Measurements from ENCODE around the gene SH2D5.

The SH2D5 gene

DNA sequence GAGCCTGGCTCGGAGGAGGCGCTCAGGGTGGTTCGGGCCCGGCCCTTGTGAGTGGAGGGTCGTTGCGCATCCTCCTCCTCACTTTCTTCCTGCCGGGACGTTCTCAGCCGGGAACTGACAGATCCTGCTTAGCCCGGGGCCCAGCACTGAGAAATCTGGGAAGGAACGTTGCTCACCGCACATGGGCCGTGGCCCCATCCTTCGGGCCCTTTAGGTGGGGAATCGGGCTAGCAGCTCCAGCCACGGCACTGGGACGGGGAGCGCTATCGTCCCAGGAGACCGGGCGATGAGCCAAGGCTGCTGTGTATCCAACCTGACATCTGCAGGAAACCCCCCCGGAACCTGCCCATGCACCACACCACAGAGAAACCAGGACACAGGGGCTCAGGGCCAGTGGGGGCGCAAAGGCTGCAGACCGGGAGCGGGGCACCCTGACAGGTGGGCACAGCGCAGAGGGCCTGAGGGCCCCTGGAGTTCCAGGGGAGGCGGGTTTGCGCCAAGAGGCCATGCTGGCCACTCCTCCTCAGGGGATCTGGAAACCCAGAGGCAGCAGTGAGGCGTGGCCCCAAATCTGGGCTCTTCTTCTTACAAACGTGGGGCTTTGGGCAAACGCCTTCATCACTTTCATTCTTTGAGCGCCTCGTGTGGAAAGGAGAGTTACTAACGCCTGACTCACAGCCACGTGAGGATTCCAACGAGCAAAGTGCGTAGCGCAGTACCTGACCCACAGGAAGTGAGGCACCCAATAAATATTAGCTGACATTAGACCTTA lies at the start of gene SH2D5:
TSS of gene SH2D5 (minus strand) at position 116 of the 772 bp plus-strand sequence. CDS start 4,659 bp downstream, outside the sequence.
- POLR2A ChIA-PET = interaction anchor here (1.8 to 2.1 kb wide), 2 partner anchors 15 to 54 kb away, joined by 4 to 8 read pairs; partner anchors contain the start of genes HP1BP3 and KIF17
- no peak for TF ChIP-seq ZNF777 (tag by site-specific recombination; IDR thresholded peaks at IDR 0.05; ENCODE audit: borderline replicate concordance)
- 0 out of 2 replicates have a peak, but pooled peaks have one; percentile 10 for TF ChIP-seq TRIM28 (IDR thresholded peaks at IDR 0.05; ENCODE audit: borderline replicate concordance, low read length)
- TF ChIP-seq, protein P1, sequence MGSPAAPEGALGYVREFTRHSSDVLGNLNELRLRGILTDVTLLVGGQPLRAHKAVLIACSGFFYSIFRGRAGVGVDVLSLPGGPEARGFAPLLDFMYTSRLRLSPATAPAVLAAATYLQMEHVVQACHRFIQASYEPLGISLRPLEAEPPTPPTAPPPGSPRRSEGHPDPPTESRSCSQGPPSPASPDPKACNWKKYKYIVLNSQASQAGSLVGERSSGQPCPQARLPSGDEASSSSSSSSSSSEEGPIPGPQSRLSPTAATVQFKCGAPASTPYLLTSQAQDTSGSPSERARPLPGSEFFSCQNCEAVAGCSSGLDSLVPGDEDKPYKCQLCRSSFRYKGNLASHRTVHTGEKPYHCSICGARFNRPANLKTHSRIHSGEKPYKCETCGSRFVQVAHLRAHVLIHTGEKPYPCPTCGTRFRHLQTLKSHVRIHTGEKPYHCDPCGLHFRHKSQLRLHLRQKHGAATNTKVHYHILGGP (tag by site-specific recombination; IDR thresholded peaks at IDR 0.05) = no peak
- TF ChIP-seq ZNF549 (tag by site-specific recombination; IDR thresholded peaks at IDR 0.05) = no peak
- no peak for TF ChIP-seq ZNF473 (tag by site-specific recombination; IDR thresholded peaks at IDR 0.05)
- peak; percentile 69 for TF ChIP-seq ZFP69B (tag by site-specific recombination; IDR thresholded peaks at IDR 0.05)
- no peak for TF ChIP-seq ZFP3 (tag by site-specific recombination; IDR thresholded peaks at IDR 0.05; ENCODE audit: low read depth)
- TF ChIP-seq ZNF600 (tag by site-specific recombination; IDR thresholded peaks at IDR 0.05) = peak; percentile 74; the same call in 1 of the 2 replicates
- TF ChIP-seq ZNF302 (tag by site-specific recombination; IDR thresholded peaks at IDR 0.05; ENCODE audit: low read depth) = no peak
- no peak for TF ChIP-seq ZNF157 (tag by site-specific recombination; IDR thresholded peaks at IDR 0.05)
- TF ChIP-seq ZNF48 (tag by site-specific recombination; IDR thresholded peaks at IDR 0.05) = no peak
- peak; percentile 72 for TF ChIP-seq GLIS1 (tag by site-specific recombination; IDR thresholded peaks at IDR 0.05)
- TF ChIP-seq, protein P2, sequence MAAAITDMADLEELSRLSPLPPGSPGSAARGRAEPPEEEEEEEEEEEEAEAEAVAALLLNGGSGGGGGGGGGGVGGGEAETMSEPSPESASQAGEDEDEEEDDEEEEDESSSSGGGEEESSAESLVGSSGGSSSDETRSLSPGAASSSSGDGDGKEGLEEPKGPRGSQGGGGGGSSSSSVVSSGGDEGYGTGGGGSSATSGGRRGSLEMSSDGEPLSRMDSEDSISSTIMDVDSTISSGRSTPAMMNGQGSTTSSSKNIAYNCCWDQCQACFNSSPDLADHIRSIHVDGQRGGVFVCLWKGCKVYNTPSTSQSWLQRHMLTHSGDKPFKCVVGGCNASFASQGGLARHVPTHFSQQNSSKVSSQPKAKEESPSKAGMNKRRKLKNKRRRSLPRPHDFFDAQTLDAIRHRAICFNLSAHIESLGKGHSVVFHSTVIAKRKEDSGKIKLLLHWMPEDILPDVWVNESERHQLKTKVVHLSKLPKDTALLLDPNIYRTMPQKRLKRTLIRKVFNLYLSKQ (tag by site-specific recombination; IDR thresholded peaks at IDR 0.05; ENCODE audit: borderline replicate concordance) = no peak
- no peak for TF ChIP-seq ZNF121 (tag by site-specific recombination; IDR thresholded peaks at IDR 0.05)
- TF ChIP-seq ZNF24 (tag by site-specific recombination; IDR thresholded peaks at IDR 0.05) = peak; percentile 17; the same call in 1 of the 2 replicates
- TF ChIP-seq, protein P3, sequence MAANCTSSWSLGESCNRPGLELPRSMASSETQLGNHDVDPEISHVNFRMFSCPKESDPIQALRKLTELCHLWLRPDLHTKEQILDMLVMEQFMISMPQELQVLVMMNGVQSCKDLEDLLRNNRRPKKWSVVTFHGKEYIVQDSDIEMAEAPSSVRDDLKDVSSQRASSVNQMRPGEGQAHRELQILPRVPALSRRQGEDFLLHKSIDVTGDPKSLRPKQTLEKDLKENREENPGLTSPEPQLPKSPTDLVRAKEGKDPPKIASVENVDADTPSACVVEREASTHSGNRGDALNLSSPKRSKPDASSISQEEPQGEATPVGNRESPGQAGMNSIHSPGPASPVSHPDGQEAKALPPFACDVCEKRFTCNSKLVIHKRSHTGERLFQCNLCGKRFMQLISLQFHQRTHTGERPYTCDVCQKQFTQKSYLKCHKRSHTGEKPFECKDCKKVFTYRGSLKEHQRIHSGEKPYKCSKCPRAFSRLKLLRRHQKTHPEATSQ (tag by site-specific recombination; IDR thresholded peaks at IDR 0.05) = no peak
- peak; percentile 49; the same call in 1 of the 2 replicates for TF ChIP-seq ZNF423 (tag by site-specific recombination; IDR thresholded peaks at IDR 0.05)
- no peak for TF ChIP-seq ZSCAN23 (tag by site-specific recombination; IDR thresholded peaks at IDR 0.05)
- TF ChIP-seq SALL2 (tag by site-specific recombination; IDR thresholded peaks at IDR 0.05; ENCODE audit: borderline replicate concordance) = no peak
- TF ChIP-seq, protein P4, sequence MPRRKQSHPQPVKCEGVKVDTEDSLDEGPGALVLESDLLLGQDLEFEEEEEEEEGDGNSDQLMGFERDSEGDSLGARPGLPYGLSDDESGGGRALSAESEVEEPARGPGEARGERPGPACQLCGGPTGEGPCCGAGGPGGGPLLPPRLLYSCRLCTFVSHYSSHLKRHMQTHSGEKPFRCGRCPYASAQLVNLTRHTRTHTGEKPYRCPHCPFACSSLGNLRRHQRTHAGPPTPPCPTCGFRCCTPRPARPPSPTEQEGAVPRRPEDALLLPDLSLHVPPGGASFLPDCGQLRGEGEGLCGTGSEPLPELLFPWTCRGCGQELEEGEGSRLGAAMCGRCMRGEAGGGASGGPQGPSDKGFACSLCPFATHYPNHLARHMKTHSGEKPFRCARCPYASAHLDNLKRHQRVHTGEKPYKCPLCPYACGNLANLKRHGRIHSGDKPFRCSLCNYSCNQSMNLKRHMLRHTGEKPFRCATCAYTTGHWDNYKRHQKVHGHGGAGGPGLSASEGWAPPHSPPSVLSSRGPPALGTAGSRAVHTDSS (tag by site-specific recombination; IDR thresholded peaks at IDR 0.05) = peak; percentile 31; the same call in 1 of the 2 replicates
- TF ChIP-seq ZNF837 (tag by site-specific recombination; IDR thresholded peaks at IDR 0.05) = no peak
- peak; percentile 90 for TF ChIP-seq ZNF335 (tag by site-specific recombination; conservative IDR thresholded peaks at IDR 0.05)
- TF ChIP-seq ZBTB20 (tag by site-specific recombination; IDR thresholded peaks at IDR 0.05) = peak; percentile 99
- TF ChIP-seq, protein P5, sequence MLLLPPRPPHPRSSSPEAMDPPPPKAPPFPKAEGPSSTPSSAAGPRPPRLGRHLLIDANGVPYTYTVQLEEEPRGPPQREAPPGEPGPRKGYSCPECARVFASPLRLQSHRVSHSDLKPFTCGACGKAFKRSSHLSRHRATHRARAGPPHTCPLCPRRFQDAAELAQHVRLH (tag by site-specific recombination; IDR thresholded peaks at IDR 0.05) = no peak
- no peak for TF ChIP-seq ZNF23 (tag by site-specific recombination; IDR thresholded peaks at IDR 0.05; ENCODE audit: borderline replicate concordance)
- no peak for TF ChIP-seq ZNF202 (tag by site-specific recombination; IDR thresholded peaks at IDR 0.05; ENCODE audit: borderline replicate concordance)
- TF ChIP-seq, protein P6, sequence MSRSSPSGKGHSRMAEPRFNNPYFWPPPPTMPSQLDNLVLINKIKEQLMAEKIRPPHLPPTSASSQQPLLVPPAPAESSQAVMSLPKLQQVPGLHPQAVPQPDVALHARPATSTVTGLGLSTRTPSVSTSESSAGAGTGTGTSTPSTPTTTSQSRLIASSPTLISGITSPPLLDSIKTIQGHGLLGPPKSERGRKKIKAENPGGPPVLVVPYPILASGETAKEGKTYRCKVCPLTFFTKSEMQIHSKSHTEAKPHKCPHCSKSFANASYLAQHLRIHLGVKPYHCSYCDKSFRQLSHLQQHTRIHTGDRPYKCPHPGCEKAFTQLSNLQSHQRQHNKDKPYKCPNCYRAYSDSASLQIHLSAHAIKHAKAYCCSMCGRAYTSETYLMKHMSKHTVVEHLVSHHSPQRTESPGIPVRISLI (tag by site-specific recombination; IDR thresholded peaks at IDR 0.05) = no peak
- TF ChIP-seq ZNF223 (tag by site-specific recombination; IDR thresholded peaks at IDR 0.05) = no peak
- TF ChIP-seq ZNF214 (tag by site-specific recombination; IDR thresholded peaks at IDR 0.05; ENCODE audit: borderline replicate concordance) = no peak

More for the DNA sequence above, at the start of gene SH2D5:
- CTCF ChIA-PET = interaction anchor here (0.7 to 2.0 kb wide), 7 partner anchors 11 to 1231 kb away, joined by 3 to 13 read pairs (median 3); no protein-coding TSS in a partner anchor
- peaks cover 8% of the 10 kb centered on the region for H3K4me1 ChIP-seq (ENCODE audit: control insufficient read depth, insufficient read depth, low read length)
- no peak within 1 kb of the TSS; the same call in 1 of the 2 replicates for H3K27ac ChIP-seq (ENCODE audit: extremely low read depth, low read depth, low read length)
- no peaks in the 10 kb centered on the region for H3K9me3 ChIP-seq (ENCODE audit: control insufficient read depth, insufficient read depth, low read depth, low read length)
- H3K36me3 ChIP-seq (ENCODE audit: control insufficient read depth in 2 of 2, insufficient read depth in 1 of 2, low read length in 2 of 2) = peaks cover 0 to 10% of the 10 kb centered on the region in 2 experiments; a peak in 1 of 3 replicates
- H3K4me3 ChIP-seq (ENCODE audit: low read depth, low read length) = peak within 1 kb of the TSS; percentile 44
